Activated B cell treated with CpG ODN at 0.5 μM for 24 hours (primary cell): ENCODE measurements around the gene SOBP. TPM values are rescaled to one million over a fixed set of nuclear protein-coding genes. Genes with fewer than 3 reads are reported as not detected.

Experiments used
- ATAC-seq: fragments of 200-7000 bp; cut with Tn5 transposase; one replicate; pipeline ENCODE4 v1.10.0; 2021; ENCODE audit warnings: low read depth, mild to moderate bottlenecking, moderate library complexity
- CTCF ChIA-PET: fragments of 350-600 bp; sonication (Branson Sonifier 250); formaldehyde crosslinking; loops from one replicate; lab custom pipeline; 2021; ENCODE audit warnings: antibody characterized with exemption; lab: Charles Lee
- POLR2A ChIA-PET: fragments of 350-600 bp; sonication (Branson Sonifier 250); formaldehyde crosslinking; loops from one replicate; lab custom pipeline; 2021; ENCODE audit warnings: antibody characterized with exemption; lab: Charles Lee
- DNase-seq: peaks from one replicate; pipeline ENCODE4 v3.0.0; 2022
- H3K27ac Mint-ChIP-seq: one replicate; pipeline ENCODE4 v1.8.0; 2020; ENCODE audit warnings: mixed read lengths
- H3K27me3 Mint-ChIP-seq: one replicate; pipeline ENCODE4 v1.8.0; 2021; ENCODE audit warnings: mixed read lengths
- H3K36me3 Mint-ChIP-seq: one replicate; pipeline ENCODE4 v1.8.0; 2021; ENCODE audit warnings: low read depth, mixed read lengths
- H3K4me1 Mint-ChIP-seq: one replicate; pipeline ENCODE4 v1.8.0; 2021; ENCODE audit warnings: mixed read lengths
- H3K4me3 Mint-ChIP-seq: one replicate; pipeline ENCODE4 v1.8.0; 2020; ENCODE audit warnings: mild to moderate bottlenecking, mixed read lengths
- H3K9me3 Mint-ChIP-seq: one replicate; pipeline ENCODE4 v1.8.0; 2020; ENCODE audit warnings: mixed read lengths
- CTCF ChIP-seq: fragments of 200-600 bp; IDR thresholded peaks from one replicate; pipeline ENCODE4 v1.8.0; 2022; ENCODE audit warnings: antibody characterized with exemption, mild to moderate bottlenecking
- intact Hi-C: fragments of 100-400 bp; cut with micrococcal nuclease; formaldehyde crosslinking; loops from one replicate; pipeline ENCODE4 v1.15.1; 2024
- total RNA-seq: library from RNA; stranded (reverse); gene quantifications from 2 replicates; pipeline ENCODE4 v1.2.3, GENCODE V29; 2022

The SOBP gene
- total RNA-seq, 1 donor from 2014 or later, result 1.1 TPM

- no peak overlapping the region for H3K4me3 Mint-ChIP-seq
- no peak for TF ChIP-seq CTCF
- CTCF ChIA-PET, result no interaction called here
- H3K27me3 Mint-ChIP-seq, result no peaks in the 10 kb centered on the region
- no peaks in the 10 kb centered on the region for H3K9me3 Mint-ChIP-seq
- peaks cover 8% of the 10 kb centered on the region for H3K4me1 Mint-ChIP-seq
- DNase-seq (no peak), ATAC-seq (no peak)
- H3K36me3 Mint-ChIP-seq, result no peaks in the 10 kb centered on the region
- intact Hi-C loops, result no loop called here
- H3K27ac Mint-ChIP-seq, result no peak overlapping the region
- POLR2A ChIA-PET, result no interaction called here
Measured at GRCh38 chr6:107599043-107599442, 109.1 kb downstream of the SOBP start.

DNA sequence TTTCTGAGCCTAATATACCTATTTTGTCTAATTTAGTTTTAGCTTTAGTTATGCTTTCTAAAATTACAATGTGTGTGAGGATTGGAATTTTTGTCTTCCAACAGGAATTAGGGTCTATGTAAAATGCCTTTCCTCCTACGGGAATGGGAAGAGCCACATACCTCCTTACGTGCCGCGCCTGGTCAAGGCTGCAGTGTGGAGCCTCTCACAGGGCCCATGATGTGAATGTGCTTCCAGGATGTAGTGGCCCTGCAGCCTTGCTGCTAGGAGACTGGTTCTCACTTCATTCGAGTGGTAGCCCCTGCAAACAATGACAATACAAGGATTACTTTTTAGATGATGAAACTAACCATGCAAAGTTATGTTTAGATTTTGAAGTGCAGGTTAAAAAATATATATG lies 110.2 kb downstream of the SOBP start:
- no peak for TF ChIP-seq CTCF
- H3K4me3 Mint-ChIP-seq, result no peak overlapping the region
- no peaks in the 10 kb centered on the region for H3K36me3 Mint-ChIP-seq
- no peaks in the 10 kb centered on the region for H3K9me3 Mint-ChIP-seq
- CTCF ChIA-PET, result no interaction called here
- H3K27me3 Mint-ChIP-seq, result no peaks in the 10 kb centered on the region
- POLR2A ChIA-PET, result no interaction called here
- intact Hi-C loops, result no loop called here
- no peak overlapping the region for H3K27ac Mint-ChIP-seq
- peaks cover 8% of the 10 kb centered on the region for H3K4me1 Mint-ChIP-seq
- ATAC-seq (no peak), DNase-seq (no peak)

DNA sequence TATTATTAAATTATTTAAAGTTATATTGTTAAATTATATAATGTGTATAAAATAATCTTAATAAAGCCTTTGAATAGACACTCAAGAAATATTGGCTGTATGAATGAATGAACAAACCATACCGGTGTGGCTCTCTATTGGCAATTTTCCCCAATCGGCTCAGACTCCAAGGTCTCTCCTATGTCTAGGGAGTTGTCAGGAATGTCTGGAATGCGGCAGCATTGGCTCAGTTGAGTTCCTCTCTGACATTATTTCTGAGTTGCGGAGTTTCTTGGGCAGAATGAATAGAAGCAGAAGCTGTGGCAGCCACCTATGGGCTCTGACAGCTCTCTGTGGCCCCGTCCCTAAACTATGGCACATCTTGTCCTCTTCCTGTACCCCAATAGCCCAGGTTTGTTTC lies 111.0 kb downstream of the SOBP start:
- H3K9me3 Mint-ChIP-seq, result no peaks in the 10 kb centered on the region
- H3K4me1 Mint-ChIP-seq, result peaks cover 8% of the 10 kb centered on the region
- ATAC-seq (no peak), DNase-seq (no peak)
- H3K36me3 Mint-ChIP-seq, result no peaks in the 10 kb centered on the region
- no peak overlapping the region for H3K4me3 Mint-ChIP-seq
- intact Hi-C loops, result no loop called here
- H3K27ac Mint-ChIP-seq, result no peak overlapping the region
- no peaks in the 10 kb centered on the region for H3K27me3 Mint-ChIP-seq
- ChIA-PET CTCF (no interaction called here), POLR2A (no interaction called here)
- TF ChIP-seq CTCF, result no peak

DNA sequence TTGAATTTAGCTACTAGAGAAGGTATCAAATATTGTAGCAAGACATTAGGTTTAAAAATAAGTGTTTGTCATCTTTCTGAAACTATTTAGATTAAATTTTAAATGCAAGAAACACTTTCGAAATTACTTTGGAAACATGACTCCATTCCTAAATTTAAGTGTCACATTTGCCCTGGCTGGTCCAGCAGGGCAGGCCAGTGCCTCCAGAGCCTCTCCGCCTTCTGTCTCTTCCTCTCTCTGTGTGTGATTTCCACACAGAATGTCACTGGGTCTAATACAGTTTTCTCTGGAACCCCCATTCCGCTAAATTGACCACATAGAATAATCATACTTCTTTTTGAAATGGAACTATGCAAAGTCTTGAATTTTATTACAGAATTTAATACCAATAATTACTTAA lies 111.5 kb downstream of the SOBP start:
- Mint-ChIP-seq H3K4me3 (no peak overlapping the region), H3K9me3 (no peaks in the 10 kb centered on the region), H3K27me3 (no peaks in the 10 kb centered on the region), H3K4me1 (peaks cover 8% of the 10 kb centered on the region), H3K36me3 (no peaks in the 10 kb centered on the region), H3K27ac (no peak overlapping the region)
- TF ChIP-seq CTCF, result no peak
- ATAC-seq (no peak), DNase-seq (no peak)
- POLR2A ChIA-PET, result no interaction called here
- intact Hi-C loops, result no loop called here
- CTCF ChIA-PET, result no interaction called here

- Mint-ChIP-seq H3K27ac (no peak overlapping the region), H3K4me1 (peaks cover 8% of the 10 kb centered on the region), H3K9me3 (no peaks in the 10 kb centered on the region), H3K36me3 (no peaks in the 10 kb centered on the region), H3K4me3 (no peak overlapping the region), H3K27me3 (no peaks in the 10 kb centered on the region)
- ChIA-PET POLR2A (interaction anchor here (0.6 to 0.7 kb wide), 3 partner anchors 14 to 177 kb away, joined by 3 to 5 read pairs (median 4); no protein-coding TSS in a partner anchor), CTCF (no interaction called here)
- intact Hi-C loops, result no loop called here
- ATAC-seq (no peak), DNase-seq (no peak)
- no peak for TF ChIP-seq CTCF
Measured at GRCh38 chr6:107602321-107603005, 112.5 kb downstream of the SOBP start.
